SW480 (cell line): Measurements from ENCODE around the gene SOX8.
"Not testable (repeated sequence)": the region's sequence is repeated elsewhere in the genome, so short reads cannot be mapped to it uniquely, and the experiment has no call there.

Source experiments
- DNase-seq: peaks from one replicate; pipeline ENCODE4 v3.0.0-alpha.2; 2016; ENCODE audit warnings: low spot score

The SOX8 gene

GRCh38 chr16:955766-956165, 25.8 kb upstream of the SOX8 start:
- DNase-seq, result not testable (repeated sequence)

- no peak for DNase-seq
These were observed 22.1 kb upstream of the SOX8 start for GRCh38 chr16:959232-960040.

- no peak for DNase-seq
These were observed 19.2 kb upstream of the SOX8 start for GRCh38 chr16:962366-962765.

GRCh38 chr16:962901-963814, 18.4 kb upstream of the SOX8 start:
- no peak for DNase-seq

GRCh38 chr16:963913-964312, 17.7 kb upstream of the SOX8 start:
- no peak for DNase-seq

GRCh38 chr16:964356-965035, 17.1 kb upstream of the SOX8 start:
- DNase-seq, result no peak

- no peak for DNase-seq
These were observed 16.6 kb upstream of the SOX8 start for GRCh38 chr16:965036-965395.

- DNase-seq, result no peak
These were observed 16.1 kb upstream of the SOX8 start for GRCh38 chr16:965487-965886.

GRCh38 chr16:966035-966434, 15.5 kb upstream of the SOX8 start:
- no peak for DNase-seq

GRCh38 chr16:966505-966904, 15.1 kb upstream of the SOX8 start:
- DNase-seq, result no peak

GRCh38 chr16:967077-967541, 14.5 kb upstream of the SOX8 start:
- DNase-seq, result no peak

- DNase-seq, result no peak
These were observed 13.8 kb upstream of the SOX8 start for GRCh38 chr16:967546-968295.

GRCh38 chr16:968620-969019, 12.9 kb upstream of the SOX8 start:
- DNase-seq, result no peak

- DNase-seq, result no peak
These were observed 11.8 kb upstream of the SOX8 start for GRCh38 chr16:969508-970385.

GRCh38 chr16:970386-970765, 11.2 kb upstream of the SOX8 start:
- DNase-seq, result no peak

- peak; percentile 88 for DNase-seq
These were observed 10.6 kb upstream of the SOX8 start, which contains the start of gene LMF1 for GRCh38 chr16:970766-971581. LMF1 (minus strand) TSS chr16:970984; CDS start chr16:970980, 4 bp downstream.

GRCh38 chr16:971582-971905, 10.0 kb upstream of the SOX8 start:
- DNase-seq, result no peak

- DNase-seq, result no peak
These were observed 9.6 kb upstream of the SOX8 start for GRCh38 chr16:971981-972315.

- peak; percentile 85 for DNase-seq
These were observed 9.1 kb upstream of the SOX8 start for GRCh38 chr16:972316-973002.

- no peak for DNase-seq
These were observed 8.2 kb upstream of the SOX8 start for GRCh38 chr16:973366-973765.
